Activated CD8-positive, alpha-beta memory T cell treated with anti-CD3 and anti-CD28 coated beads for 4 hours (primary cell): ENCODE measurements around the gene ABI3.
"Not testable (repeated sequence)": the region's sequence is repeated elsewhere in the genome, so short reads cannot be mapped to it uniquely, and the experiment has no call there.

ENCODE experiments used
- DNase-seq, 2 donors: peaks; one replicate each; pipeline ENCODE4 v3.0.0-alpha.2; 2020; ENCODE audit warnings: low read depth in 2 of 2

Gene ABI3

GRCh38 chr17:49210158-49211029 lies at the start of gene ABI3, which contains the start of gene GNGT2:
TSS of gene ABI3 (plus strand) at chr17:49210707. CDS start at chr17:49210725, 18 bp downstream.
TSS of gene GNGT2 (minus strand) at chr17:49210574. CDS start at chr17:49207422, 3,152 bp downstream.
- DNase-seq = peak in 1 of 2 donors; percentile 41

- no peak for DNase-seq
Observed at GRCh38 chr17:49162866-49163265, 47.6 kb upstream of the ABI3 start.

- DNase-seq = no peak
Observed at GRCh38 chr17:49165143-49165542, 45.4 kb upstream of the ABI3 start.

- no peak for DNase-seq
Observed at GRCh38 chr17:49168706-49169105, 41.8 kb upstream of the ABI3 start.

GRCh38 chr17:49170216-49170615 lies 40.3 kb upstream of the ABI3 start:
- DNase-seq = no peak

- DNase-seq = not testable (repeated sequence)
Observed at GRCh38 chr17:49170711-49171110, 39.8 kb upstream of the ABI3 start.

GRCh38 chr17:49175978-49176377 lies 34.5 kb upstream of the ABI3 start:
- DNase-seq = not testable (repeated sequence)

- DNase-seq = peak; percentile 23 to 46
Observed at GRCh38 chr17:49180303-49180702, 30.2 kb upstream of the ABI3 start.

GRCh38 chr17:49180998-49181635 lies 29.4 kb upstream of the ABI3 start:
- DNase-seq = no peak

GRCh38 chr17:49183341-49183740 lies 27.2 kb upstream of the ABI3 start:
- DNase-seq = no peak

- DNase-seq = no peak
Observed at GRCh38 chr17:49183801-49184200, 26.7 kb upstream of the ABI3 start.

GRCh38 chr17:49184522-49184921 lies 26.0 kb upstream of the ABI3 start:
- not testable (repeated sequence) for DNase-seq

- DNase-seq = not testable (repeated sequence)
Observed at GRCh38 chr17:49185381-49185780, 25.1 kb upstream of the ABI3 start.

GRCh38 chr17:49187301-49187700 lies 23.2 kb upstream of the ABI3 start:
- no peak for DNase-seq

- DNase-seq = no peak
Observed at GRCh38 chr17:49190932-49191331, 19.6 kb upstream of the ABI3 start.

GRCh38 chr17:49191409-49191916 lies 19.0 kb upstream of the ABI3 start:
- DNase-seq = no peak

GRCh38 chr17:49191917-49192741 lies 18.4 kb upstream of the ABI3 start:
- peak; percentile 77 to 93 for DNase-seq

GRCh38 chr17:49193513-49194296 lies 16.8 kb upstream of the ABI3 start:
- DNase-seq = no peak

GRCh38 chr17:49194297-49194607 lies 16.3 kb upstream of the ABI3 start:
- DNase-seq = no peak

GRCh38 chr17:49195751-49196150 lies 14.8 kb upstream of the ABI3 start:
- no peak for DNase-seq

- no peak for DNase-seq
Observed at GRCh38 chr17:49196520-49196919, 14.0 kb upstream of the ABI3 start.
